MM.1S (cell line): ENCODE measurements around the gene HDAC5.

ENCODE experiments used
- EZH2 ChIP-seq: fragments of 300-600 bp; sonication (generic); optimal IDR thresholded peaks from 2 replicates; pipeline ENCODE3; 2017; ENCODE audit warnings: low read depth, mild to moderate bottlenecking, antibody characterized with exemption, low read length, mixed read lengths
- TF ChIP-seq, protein P1 (sequence below): fragments of 300-600 bp; sonication (generic); IDR thresholded peaks from 2 replicates; pipeline ENCODE4 v1.5.1; 2016; ENCODE audit warnings: antibody characterized with exemption, low read length, mixed read lengths

DNA sequence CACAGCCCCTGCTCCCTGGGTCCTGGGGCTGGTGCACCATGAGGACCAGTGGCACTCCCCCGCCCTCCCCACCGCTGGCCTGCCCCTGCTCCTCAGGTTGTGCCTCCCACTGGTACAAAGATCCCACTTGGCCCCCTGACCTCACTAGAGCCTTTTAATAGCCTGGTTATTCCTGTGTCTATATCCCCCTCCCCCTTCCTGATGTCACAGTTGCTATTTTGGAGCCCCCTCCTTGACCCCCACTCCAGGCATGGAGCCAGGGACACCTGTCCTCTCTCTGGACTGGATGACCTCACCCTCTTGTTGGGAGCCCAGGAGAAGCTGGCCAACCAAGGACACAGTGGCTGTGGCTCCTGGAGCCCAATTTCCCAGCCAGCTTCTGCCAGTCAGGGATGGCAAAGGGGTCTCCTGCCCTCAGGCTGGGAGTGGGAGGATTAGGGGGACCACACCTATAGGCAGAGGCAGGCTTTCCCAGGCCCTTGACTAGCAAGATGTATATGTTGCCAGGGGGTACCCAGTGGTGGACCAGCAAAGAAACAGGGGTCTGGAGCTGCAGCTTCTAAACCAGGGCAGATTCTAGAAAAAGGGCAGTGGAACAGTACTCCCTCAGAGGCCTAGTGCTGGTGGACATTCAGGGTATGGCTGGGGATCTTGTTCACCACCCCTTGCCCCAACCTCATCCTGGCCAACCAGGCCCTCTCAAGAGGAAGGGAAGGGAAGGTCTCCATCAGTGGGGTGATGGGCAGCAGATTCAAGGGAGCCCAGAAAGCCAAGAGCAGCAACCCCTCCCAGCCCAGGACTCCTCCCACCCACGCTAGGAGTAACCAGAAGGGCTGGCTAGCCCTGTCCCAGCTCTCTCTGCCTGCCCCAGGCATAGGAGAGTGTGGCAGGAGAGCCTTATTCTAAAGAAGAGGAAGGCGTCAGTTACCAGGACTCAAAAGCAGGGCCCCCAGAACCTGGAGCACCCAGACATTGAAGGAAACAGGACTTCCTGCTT, 10.9 kb downstream of the HDAC5 start:
- TF ChIP-seq, protein P1, sequence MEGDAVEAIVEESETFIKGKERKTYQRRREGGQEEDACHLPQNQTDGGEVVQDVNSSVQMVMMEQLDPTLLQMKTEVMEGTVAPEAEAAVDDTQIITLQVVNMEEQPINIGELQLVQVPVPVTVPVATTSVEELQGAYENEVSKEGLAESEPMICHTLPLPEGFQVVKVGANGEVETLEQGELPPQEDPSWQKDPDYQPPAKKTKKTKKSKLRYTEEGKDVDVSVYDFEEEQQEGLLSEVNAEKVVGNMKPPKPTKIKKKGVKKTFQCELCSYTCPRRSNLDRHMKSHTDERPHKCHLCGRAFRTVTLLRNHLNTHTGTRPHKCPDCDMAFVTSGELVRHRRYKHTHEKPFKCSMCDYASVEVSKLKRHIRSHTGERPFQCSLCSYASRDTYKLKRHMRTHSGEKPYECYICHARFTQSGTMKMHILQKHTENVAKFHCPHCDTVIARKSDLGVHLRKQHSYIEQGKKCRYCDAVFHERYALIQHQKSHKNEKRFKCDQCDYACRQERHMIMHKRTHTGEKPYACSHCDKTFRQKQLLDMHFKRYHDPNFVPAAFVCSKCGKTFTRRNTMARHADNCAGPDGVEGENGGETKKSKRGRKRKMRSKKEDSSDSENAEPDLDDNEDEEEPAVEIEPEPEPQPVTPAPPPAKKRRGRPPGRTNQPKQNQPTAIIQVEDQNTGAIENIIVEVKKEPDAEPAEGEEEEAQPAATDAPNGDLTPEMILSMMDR, result no peak
- no peak for TF ChIP-seq EZH2
